PFSK-1 (cell line): ENCODE data around the gene MYH10.

Source experiments
- FOXP2 ChIP-seq: optimal IDR thresholded peaks from 2 replicates; pipeline ENCODE3; 2011; ENCODE audit warnings: borderline replicate concordance, control low read depth, inconsistent platforms; ENCODE audit not compliant: insufficient read depth; ENCODE audit errors: extremely low read length, extremely low read depth
- POLR2AphosphoS5 ChIP-seq: IDR thresholded peaks from 2 replicates; pipeline ENCODE4 v1.6.1; 2012; ENCODE audit warnings: low read depth, mild to moderate bottlenecking, control low read depth, low read length, moderate library complexity
- REST ChIP-seq, 2 experiments: IDR thresholded peaks; 2 replicates each; pipeline versions ENCODE4 v1.6.1 to v1.8.0; 2011 to 2012; ENCODE audit warnings: low read depth in 2 of 2, low read length in 2 of 2, control low read depth in 1 of 2, inconsistent platforms in 1 of 2, mild to moderate bottlenecking in 1 of 2, moderate library complexity in 1 of 2; ENCODE audit not compliant: insufficient read depth in 1 of 2
- SIN3A ChIP-seq: IDR thresholded peaks from 2 replicates; pipeline ENCODE4 v1.6.1; 2012; ENCODE audit warnings: mild to moderate bottlenecking, low read length, moderate library complexity, borderline replicate concordance; ENCODE audit not compliant: insufficient read depth
- TAF1 ChIP-seq: IDR thresholded peaks from 2 replicates; pipeline ENCODE4 v1.6.1; 2012; ENCODE audit warnings: low read length, control low read depth, borderline replicate concordance; ENCODE audit not compliant: insufficient read depth

The MYH10 gene

GRCh38 chr17:8628609-8629169 lies 1.8 kb downstream of the MYH10 start:
- TF ChIP-seq SIN3A = no peak
- TF ChIP-seq POLR2AphosphoS5 = no peak
- no peak for TF ChIP-seq REST (IDR thresholded peaks at IDR 0.05; ENCODE audit: insufficient read depth in 1 of 2, low read depth in 2 of 2, low read length in 2 of 2)
- TF ChIP-seq FOXP2 = no peak
- no peak for TF ChIP-seq TAF1

DNA sequence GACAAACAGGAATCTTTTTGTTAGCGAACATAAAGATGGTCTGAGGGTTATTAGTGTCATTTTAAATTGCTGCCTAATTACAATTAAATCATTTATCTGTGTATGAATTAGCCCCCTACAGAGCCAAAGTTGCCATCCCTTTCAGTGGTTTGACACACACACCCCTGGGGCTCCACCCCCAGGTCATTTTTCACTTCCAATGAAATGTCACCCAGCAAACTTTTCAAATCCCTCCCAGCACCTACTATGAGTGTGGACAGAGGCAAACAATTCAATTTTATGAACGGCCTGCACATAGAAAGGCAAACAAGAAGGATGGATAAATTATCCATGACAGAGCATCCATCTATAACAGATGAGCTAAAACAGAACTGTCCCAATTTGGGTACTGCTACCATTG lies 2.4 kb downstream of the MYH10 start:
- TF ChIP-seq POLR2AphosphoS5 (no peak), SIN3A (no peak), FOXP2 (no peak), REST (IDR thresholded peaks at IDR 0.05; ENCODE audit: insufficient read depth in 1 of 2, low read depth in 2 of 2, low read length in 2 of 2) (no peak), TAF1 (no peak)

- TF ChIP-seq TAF1 (no peak), REST (IDR thresholded peaks at IDR 0.05; ENCODE audit: insufficient read depth in 1 of 2, low read depth in 2 of 2, low read length in 2 of 2) (no peak), FOXP2 (no peak), SIN3A (no peak), POLR2AphosphoS5 (no peak)
Measured at GRCh38 chr17:8623591-8623990, 6.9 kb downstream of the MYH10 start.

DNA sequence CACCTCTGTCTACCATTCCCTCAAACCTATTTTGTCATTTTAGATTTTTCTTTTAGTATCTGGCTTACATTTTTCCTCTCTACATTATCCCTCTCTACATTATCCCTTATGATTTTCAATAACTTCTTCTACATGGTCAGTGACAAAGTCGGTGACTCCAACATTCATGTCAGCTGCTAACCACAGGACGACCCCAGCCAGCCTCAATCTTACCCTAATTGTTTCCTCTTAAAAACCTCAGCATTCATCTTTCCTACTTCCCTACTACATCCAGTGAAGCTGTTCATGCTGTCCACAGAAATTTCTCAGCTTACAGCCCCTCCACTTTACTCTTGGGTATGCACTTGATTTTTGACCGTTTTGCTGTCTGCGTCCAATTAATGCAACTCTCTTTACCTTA lies 8.3 kb downstream of the MYH10 start:
- TF ChIP-seq REST (IDR thresholded peaks at IDR 0.05; ENCODE audit: insufficient read depth in 1 of 2, low read depth in 2 of 2, low read length in 2 of 2) (no peak), POLR2AphosphoS5 (no peak), SIN3A (no peak), TAF1 (no peak), FOXP2 (no peak)

DNA sequence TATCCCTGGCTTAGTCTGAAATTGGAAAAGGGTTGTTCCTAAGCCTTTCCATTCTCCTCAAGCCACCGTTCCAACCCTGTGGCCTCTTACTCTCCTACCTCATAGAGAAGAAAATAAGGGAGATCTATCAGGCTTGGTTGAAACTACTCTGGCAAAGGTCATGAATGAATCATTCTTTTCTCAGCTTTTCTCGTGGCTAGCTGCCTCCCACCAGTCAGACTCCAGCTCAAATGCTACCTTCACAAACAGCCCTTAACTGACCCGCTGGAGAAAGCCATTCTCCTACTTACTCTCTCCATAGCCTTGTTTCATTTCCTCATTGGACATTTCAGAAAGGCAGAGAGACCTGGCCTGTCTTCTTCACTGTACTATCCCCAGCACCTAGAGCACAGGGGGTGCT lies 8.9 kb downstream of the MYH10 start:
- no peak for TF ChIP-seq SIN3A
- no peak for TF ChIP-seq REST (IDR thresholded peaks at IDR 0.05; ENCODE audit: insufficient read depth in 1 of 2, low read depth in 2 of 2, low read length in 2 of 2)
- no peak for TF ChIP-seq TAF1
- no peak for TF ChIP-seq POLR2AphosphoS5
